GM12892 (cell line): Measurements from ENCODE around the gene DNAJC5.

Experiments
- DNase-seq: peaks from one replicate; pipeline ENCODE4 v3.0.0; 2011; ENCODE audit not compliant: insufficient read length
- FAIRE-seq: peaks from 2 replicates; lab custom pipeline; 2011; peaks lifted over from hg19 to GRCh38; lab: Jason Lieb, UNC
- POLR2A ChIP-seq: IDR thresholded peaks from 2 replicates; pipeline ENCODE4 v1.6.1; 2011; ENCODE audit warnings: low read depth, low read length, control low read depth
- POLR2AphosphoS5 ChIP-seq: IDR thresholded peaks from 2 replicates; pipeline ENCODE4 v1.6.1; 2011; ENCODE audit warnings: low read depth, low read length, control low read depth
- TAF1 ChIP-seq: IDR thresholded peaks from 2 replicates; pipeline ENCODE4 v1.6.1; 2011; ENCODE audit warnings: low read depth, mild to moderate bottlenecking, control low read depth, low read length, borderline replicate concordance

DNAJC5 gene

DNA sequence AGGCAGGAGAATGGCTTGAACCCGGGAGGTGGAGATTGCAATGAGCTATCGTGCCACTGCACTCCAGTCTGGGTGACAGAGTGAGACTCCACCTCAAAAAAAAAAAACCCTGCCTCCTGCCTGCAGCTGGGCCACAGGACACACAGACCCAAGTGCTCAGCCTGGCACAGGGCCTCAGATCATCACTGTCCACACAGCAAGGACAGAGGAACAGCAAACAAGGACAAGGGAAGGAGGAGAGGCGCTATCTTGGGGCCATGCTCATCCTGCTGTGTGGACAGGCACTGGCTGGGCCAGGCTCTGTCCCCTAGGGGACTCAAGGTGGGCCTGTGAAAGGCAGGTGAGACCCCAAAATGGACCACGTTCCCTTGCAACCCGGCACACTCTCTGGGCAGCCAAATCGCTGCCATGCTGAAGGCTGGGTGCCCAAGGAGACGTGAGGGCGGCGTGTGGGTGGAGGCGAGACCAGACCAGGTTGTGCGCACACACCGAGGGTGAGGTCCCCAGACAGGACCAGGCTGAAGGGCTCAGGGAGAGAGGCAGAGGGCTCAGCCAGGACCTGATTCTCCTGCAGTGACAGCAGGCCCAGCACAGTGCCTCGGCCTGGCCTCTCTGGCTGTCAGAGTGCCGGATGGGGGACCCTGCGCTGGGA, 52.2 kb downstream of the DNAJC5 start:
- no peak for FAIRE-seq
- TF ChIP-seq POLR2A (no peak), TAF1 (no peak), POLR2AphosphoS5 (no peak)

GRCh38 chr20:63947638-63948456, 52.9 kb downstream of the DNAJC5 start:
- FAIRE-seq, result no peak
- TF ChIP-seq TAF1, result no peak
- no peak for TF ChIP-seq POLR2AphosphoS5
- TF ChIP-seq POLR2A, result no peak
- DNase-seq, result no peak

More for the DNA sequence above, 52.2 kb downstream of the DNAJC5 start:
- DNase-seq, result no peak

DNA sequence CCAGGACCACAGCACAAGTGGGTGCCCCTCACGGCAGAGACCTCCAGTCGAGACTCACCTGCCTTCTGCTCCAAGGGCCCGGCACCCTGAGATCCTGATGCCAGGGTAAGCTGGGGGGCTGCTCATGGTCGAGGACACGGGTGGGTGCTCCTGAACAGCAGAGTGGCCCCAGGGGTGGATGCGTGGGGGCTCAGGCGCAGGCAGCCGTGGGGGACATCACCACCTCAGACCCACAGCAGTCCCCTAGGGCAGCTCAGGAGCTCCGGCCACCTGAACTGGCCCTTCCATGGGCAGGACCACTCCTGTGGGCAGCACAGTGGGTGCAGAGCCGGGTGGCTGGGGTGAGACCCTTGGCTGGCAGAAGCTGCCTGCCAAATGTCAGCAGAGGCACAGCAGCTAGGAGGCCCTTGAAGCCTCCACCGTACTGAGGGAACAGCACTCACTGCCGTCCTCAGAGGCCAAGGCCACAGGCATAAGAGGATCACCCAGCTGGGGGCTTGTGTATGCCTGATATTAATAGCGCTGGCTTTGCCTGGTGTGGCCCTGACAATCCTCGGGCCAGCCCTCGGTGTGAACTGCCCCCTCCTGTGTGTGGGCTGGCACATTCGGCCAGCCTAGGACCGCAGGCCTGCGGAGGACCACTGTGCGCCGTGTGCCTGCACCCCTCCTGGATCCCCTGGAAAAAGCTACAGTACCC, 55.9 kb downstream of the DNAJC5 start:
- FAIRE-seq (no peak), DNase-seq (no peak)
- no peak for TF ChIP-seq POLR2A
- TF ChIP-seq TAF1, result no peak
- TF ChIP-seq POLR2AphosphoS5, result no peak

DNA sequence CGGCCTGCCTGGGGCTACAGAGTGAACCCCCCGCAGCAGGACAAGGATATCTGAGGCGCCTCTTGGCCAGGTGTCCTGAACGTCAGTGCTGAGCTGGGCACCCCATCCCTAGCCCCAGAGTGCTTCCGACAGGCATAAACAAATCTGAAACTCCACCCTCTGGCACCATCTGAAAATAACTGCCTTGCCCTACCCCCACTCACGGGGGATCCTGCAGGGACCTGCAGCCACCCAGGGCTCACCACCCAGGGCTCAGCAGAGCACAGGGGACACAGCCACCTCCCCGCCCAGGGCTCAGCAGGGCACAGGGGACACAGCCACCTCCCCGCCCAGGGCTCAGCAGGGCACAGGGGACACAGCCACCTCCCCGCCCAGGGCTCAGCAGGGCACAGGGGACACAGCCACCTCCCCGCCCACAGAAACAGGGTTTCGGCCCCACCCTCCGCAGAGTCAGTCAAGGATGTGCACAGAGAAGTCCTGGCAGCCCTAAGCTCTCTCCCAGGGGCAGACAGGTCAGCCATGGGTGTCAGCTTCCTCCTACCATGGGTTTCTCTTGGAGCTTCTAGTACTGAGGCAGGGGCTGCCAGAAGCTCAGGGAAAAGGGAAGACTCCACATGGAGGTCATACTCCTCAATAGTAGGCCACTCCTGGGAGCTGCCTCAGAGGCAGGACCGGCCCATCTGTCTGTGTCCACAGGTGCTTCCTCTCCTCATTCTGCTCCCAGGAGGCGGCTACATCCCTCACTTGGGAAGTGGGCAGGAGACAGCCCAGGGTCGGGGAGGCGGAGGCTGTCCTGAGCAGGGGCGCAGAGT, 56.7 kb downstream of the DNAJC5 start:
- DNase-seq (no peak), FAIRE-seq (no peak)
- TF ChIP-seq TAF1 (no peak), POLR2A (no peak), POLR2AphosphoS5 (no peak)

DNA sequence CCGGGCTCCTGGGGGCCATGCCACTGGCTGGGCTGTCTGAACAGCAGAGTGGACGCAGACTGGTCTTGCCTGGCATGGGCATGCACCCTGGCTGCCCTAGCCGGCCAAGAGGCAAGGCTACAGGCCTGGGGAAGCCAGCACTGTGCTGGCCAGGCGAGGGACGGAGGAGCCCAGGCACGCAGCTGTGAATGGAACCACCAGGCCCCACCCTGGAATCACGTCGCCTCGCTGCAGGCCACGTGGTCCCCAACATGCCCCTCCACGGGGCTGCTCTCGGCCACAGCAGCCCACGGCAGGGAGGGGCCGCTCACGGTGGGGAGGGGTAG, 57.2 kb downstream of the DNAJC5 start:
- DNase-seq (no peak), FAIRE-seq (no peak)
- TF ChIP-seq POLR2A, result no peak
- TF ChIP-seq POLR2AphosphoS5, result no peak
- no peak for TF ChIP-seq TAF1

- DNase-seq (no peak), FAIRE-seq (no peak)
- TF ChIP-seq POLR2AphosphoS5, result no peak
- TF ChIP-seq TAF1, result no peak
- no peak for TF ChIP-seq POLR2A
Measured at GRCh38 chr20:63952769-63953168, 57.8 kb downstream of the DNAJC5 start.

GRCh38 chr20:63953764-63954429, 59.0 kb downstream of the DNAJC5 start:
- FAIRE-seq (no peak), DNase-seq (no peak)
- TF ChIP-seq TAF1 (no peak), POLR2A (no peak), POLR2AphosphoS5 (no peak)

GRCh38 chr20:63955281-63955826, 60.4 kb downstream of the DNAJC5 start:
- DNase-seq, result peak; percentile 70
- TF ChIP-seq TAF1 (no peak), POLR2AphosphoS5 (no peak), POLR2A (no peak)
- FAIRE-seq, result no peak

GRCh38 chr20:63955827-63956663, 61.1 kb downstream of the DNAJC5 start, which contains the start of gene UCKL1:
Gene UCKL1 (minus strand): TSS chr20:63956416. CDS start chr20:63956372, 44 bp downstream.
- DNase-seq, result peak; percentile 97
- TF ChIP-seq POLR2AphosphoS5, result 0 out of 2 replicates have a peak, but pooled peaks have one; percentile 52
- peak; percentile 81 for TF ChIP-seq POLR2A
- TF ChIP-seq TAF1, result 0 out of 2 replicates have a peak, but pooled peaks have one; percentile 27
- peak; percentile 58 for FAIRE-seq
